Activated T-cell treated with anti-CD3 and anti-CD28 coated beads, Interleukin-2, amount 50 U/mL, for 24 hours (primary cell): ENCODE results near the gene MTMR3.

Experiments used
- DNase-seq: peaks from one replicate; pipeline ENCODE4 v3.0.0-alpha.2; 2020
- H3K27ac Mint-ChIP-seq: 2 replicates; pipeline ENCODE4 v1.8.0; 2020; ENCODE audit warnings: mild to moderate bottlenecking, mixed read lengths
- H3K27me3 Mint-ChIP-seq: 2 replicates; pipeline ENCODE4 v1.8.0; 2020; ENCODE audit warnings: mixed read lengths
- H3K36me3 Mint-ChIP-seq: 2 replicates; pipeline ENCODE4 v1.8.0; 2020; ENCODE audit warnings: low read depth, mixed read lengths
- H3K4me1 Mint-ChIP-seq: 2 replicates; pipeline ENCODE4 v1.8.0; 2020; ENCODE audit warnings: low read depth, mixed read lengths
- H3K4me3 Mint-ChIP-seq: 2 replicates; pipeline ENCODE4 v1.8.0; 2020; ENCODE audit warnings: mild to moderate bottlenecking, moderate library complexity, mixed read lengths
- H3K9me3 Mint-ChIP-seq: 2 replicates; pipeline ENCODE4 v1.8.0; 2020; ENCODE audit warnings: mixed read lengths

The MTMR3 gene

GRCh38 chr22:30021338-30021737 lies 138.4 kb downstream of the MTMR3 start:
- H3K36me3 Mint-ChIP-seq, result peaks cover 95% of the 10 kb centered on the region
- peaks cover 9% of the 10 kb centered on the region for H3K4me1 Mint-ChIP-seq
- no peaks in the 10 kb centered on the region for H3K27me3 Mint-ChIP-seq

GRCh38 chr22:30021881-30022619 lies 139.1 kb downstream of the MTMR3 start:
- DNase-seq, result no peak
- Mint-ChIP-seq H3K36me3 (peaks cover 95% of the 10 kb centered on the region), H3K27ac (peak overlapping the region; percentile 60), H3K27me3 (no peaks in the 10 kb centered on the region), H3K4me1 (peaks cover 9% of the 10 kb centered on the region), H3K9me3 (no peaks in the 10 kb centered on the region), H3K4me3 (no peak overlapping the region)

More at GRCh38 chr22:30021338-30021737, 138.4 kb downstream of the MTMR3 start:
- Mint-ChIP-seq H3K4me3 (no peak overlapping the region), H3K27ac (no peak overlapping the region), H3K9me3 (no peaks in the 10 kb centered on the region)
- DNase-seq, result no peak

DNA sequence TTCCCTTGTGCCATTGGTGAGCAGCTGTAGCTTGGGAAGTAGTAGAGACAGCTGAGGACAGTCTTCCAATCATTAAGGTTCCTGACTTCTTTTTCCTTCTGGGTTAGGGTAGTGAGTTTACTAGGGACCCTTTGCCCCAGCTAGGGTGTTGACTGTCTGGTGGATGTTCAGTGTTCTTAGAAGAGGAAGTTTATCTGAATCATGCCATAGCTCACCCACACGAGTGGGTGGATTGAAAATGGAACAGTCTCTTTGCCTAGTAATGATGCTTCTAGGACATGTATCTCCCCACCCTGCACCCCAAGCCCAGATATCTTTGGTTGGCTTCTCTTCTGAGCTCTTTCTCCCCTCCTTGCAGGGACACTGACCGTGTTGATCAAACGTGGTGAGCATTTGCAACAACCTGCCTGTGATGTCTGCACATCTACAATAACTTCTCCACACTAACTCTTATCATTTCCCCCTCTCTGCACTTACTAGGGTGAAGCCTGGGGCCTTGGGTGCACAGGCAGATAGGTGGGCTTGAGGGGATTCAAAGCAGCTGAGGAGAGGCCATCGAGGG lies 140.2 kb downstream of the MTMR3 start:
- peaks cover 91% of the 10 kb centered on the region for H3K36me3 Mint-ChIP-seq
- peak overlapping the region; percentile 10 for H3K27ac Mint-ChIP-seq
- H3K4me1 Mint-ChIP-seq, result peaks cover 9% of the 10 kb centered on the region
- no peaks in the 10 kb centered on the region for H3K9me3 Mint-ChIP-seq
- H3K4me3 Mint-ChIP-seq, result no peak overlapping the region
- no peaks in the 10 kb centered on the region for H3K27me3 Mint-ChIP-seq
- DNase-seq, result no peak

GRCh38 chr22:30024231-30024630 lies 141.3 kb downstream of the MTMR3 start:
- Mint-ChIP-seq H3K36me3 (peaks cover 85% of the 10 kb centered on the region), H3K4me3 (no peak overlapping the region), H3K9me3 (no peaks in the 10 kb centered on the region), H3K4me1 (peaks cover 9% of the 10 kb centered on the region), H3K27me3 (no peaks in the 10 kb centered on the region), H3K27ac (peak overlapping the region; percentile 53)
- DNase-seq, result no peak

DNA sequence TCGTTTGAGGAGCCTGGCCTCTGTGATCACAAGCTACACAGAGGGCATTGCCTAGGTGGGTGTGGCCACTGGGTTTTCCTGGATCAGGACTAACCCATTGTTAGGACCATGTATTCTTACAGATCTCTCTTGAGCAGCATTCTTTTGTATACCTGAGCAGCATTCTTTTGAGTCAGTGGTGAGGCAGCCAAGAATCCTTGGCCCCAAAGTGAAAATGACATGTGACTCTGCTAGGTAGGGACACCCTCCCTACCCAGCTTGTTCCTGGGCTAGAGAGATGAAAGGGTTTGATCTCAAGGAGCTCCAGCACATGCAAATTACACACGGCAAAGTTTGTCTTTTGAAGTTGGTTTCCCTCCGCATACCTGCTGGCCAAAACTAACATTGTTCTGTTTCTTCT lies 142.2 kb downstream of the MTMR3 start:
- Mint-ChIP-seq H3K27me3 (no peaks in the 10 kb centered on the region), H3K27ac (no peak overlapping the region), H3K4me1 (peaks cover 9% of the 10 kb centered on the region)

DNA sequence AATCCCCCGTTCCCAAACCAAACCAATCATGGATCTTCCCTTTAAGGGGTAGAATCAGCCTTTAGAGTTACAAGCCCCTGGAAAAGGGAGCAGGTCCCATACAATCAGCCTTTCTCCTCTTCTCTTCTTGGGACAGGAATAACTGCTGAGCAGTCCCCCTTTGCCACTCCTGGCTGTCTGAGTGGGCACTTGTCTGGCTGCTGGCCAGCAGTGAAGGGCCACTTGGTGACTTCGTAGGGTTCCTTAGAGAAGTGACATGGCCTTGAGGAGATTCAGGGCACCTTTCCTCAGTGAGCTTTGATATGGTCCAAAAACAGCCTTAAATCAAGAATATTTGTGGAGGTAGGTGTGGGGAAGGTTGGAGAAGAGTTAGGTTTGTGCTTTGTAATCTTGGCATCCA lies 143.8 kb downstream of the MTMR3 start:
- DNase-seq, result no peak
- Mint-ChIP-seq H3K4me1 (peaks cover 9% of the 10 kb centered on the region), H3K4me3 (no peak overlapping the region), H3K27ac (no peak overlapping the region), H3K36me3 (peaks cover 60% of the 10 kb centered on the region), H3K9me3 (no peaks in the 10 kb centered on the region), H3K27me3 (no peaks in the 10 kb centered on the region)

More for the DNA sequence above, 142.2 kb downstream of the MTMR3 start:
- no peak for DNase-seq
- H3K9me3 Mint-ChIP-seq, result no peaks in the 10 kb centered on the region
- no peak overlapping the region for H3K4me3 Mint-ChIP-seq
- H3K36me3 Mint-ChIP-seq, result peaks cover 75% of the 10 kb centered on the region

DNA sequence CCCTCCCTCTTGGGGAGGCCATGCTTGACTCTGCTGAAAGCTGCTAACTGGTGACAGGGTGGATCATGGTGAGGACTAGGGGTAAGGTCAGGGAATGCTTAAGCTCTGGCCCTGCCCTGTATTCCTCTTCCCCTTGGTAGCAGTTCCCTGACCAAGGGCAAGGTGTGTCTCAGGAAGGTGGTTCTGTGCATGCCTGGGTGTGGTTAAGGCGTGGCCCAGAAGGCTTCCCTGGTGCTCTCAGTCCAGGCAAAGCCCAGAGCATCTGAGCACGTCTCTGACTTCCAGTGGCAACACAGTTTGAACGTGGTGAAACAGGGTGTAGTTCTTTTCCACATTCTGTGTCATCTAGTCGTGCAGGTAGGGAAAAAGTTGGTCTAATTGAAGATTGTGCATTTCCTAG lies 144.2 kb downstream of the MTMR3 start:
- H3K4me1 Mint-ChIP-seq, result peaks cover 9% of the 10 kb centered on the region
- DNase-seq, result no peak
- H3K27me3 Mint-ChIP-seq, result no peaks in the 10 kb centered on the region
- H3K4me3 Mint-ChIP-seq, result no peak overlapping the region
- H3K36me3 Mint-ChIP-seq, result peaks cover 56% of the 10 kb centered on the region
- peak overlapping the region; percentile 3 for H3K27ac Mint-ChIP-seq
- no peaks in the 10 kb centered on the region for H3K9me3 Mint-ChIP-seq

DNA sequence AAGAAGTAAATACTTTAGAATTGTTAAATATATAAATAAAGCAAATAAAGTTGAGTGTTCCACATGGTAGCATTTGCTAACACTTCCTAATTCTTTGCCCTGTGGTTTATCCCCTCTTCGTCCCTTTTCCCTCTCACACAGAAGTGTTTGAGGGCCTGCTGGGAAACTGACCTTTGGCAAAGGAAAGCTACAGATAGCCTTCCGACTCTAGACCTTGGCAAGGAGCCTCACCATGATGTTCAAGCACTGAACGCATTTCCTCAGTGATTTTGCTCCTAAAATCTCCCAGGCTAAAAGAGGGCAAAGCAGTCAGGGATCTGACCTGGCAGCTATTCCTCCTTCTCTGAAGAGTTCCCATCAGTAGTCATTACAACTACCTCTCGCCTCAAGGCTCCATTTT lies 144.8 kb downstream of the MTMR3 start:
- Mint-ChIP-seq H3K27ac (no peak overlapping the region), H3K36me3 (peaks cover 50% of the 10 kb centered on the region), H3K4me1 (peaks cover 7% of the 10 kb centered on the region), H3K4me3 (no peak overlapping the region), H3K9me3 (no peaks in the 10 kb centered on the region), H3K27me3 (no peaks in the 10 kb centered on the region)
- DNase-seq, result no peak

GRCh38 chr22:30028731-30029130 lies 145.8 kb downstream of the MTMR3 start:
- H3K36me3 Mint-ChIP-seq, result peaks cover 40% of the 10 kb centered on the region
- H3K9me3 Mint-ChIP-seq, result no peaks in the 10 kb centered on the region
- no peak for DNase-seq
- no peak overlapping the region for H3K4me3 Mint-ChIP-seq
- H3K27me3 Mint-ChIP-seq, result no peaks in the 10 kb centered on the region
- H3K4me1 Mint-ChIP-seq, result no peaks in the 10 kb centered on the region
- H3K27ac Mint-ChIP-seq, result no peak overlapping the region

- Mint-ChIP-seq H3K4me1 (no peaks in the 10 kb centered on the region), H3K9me3 (no peaks in the 10 kb centered on the region), H3K27ac (no peak overlapping the region), H3K27me3 (no peaks in the 10 kb centered on the region), H3K4me3 (no peak overlapping the region), H3K36me3 (peaks cover 34% of the 10 kb centered on the region)
- no peak for DNase-seq
Observed at GRCh38 chr22:30029512-30029911, 146.5 kb downstream of the MTMR3 start.

DNA sequence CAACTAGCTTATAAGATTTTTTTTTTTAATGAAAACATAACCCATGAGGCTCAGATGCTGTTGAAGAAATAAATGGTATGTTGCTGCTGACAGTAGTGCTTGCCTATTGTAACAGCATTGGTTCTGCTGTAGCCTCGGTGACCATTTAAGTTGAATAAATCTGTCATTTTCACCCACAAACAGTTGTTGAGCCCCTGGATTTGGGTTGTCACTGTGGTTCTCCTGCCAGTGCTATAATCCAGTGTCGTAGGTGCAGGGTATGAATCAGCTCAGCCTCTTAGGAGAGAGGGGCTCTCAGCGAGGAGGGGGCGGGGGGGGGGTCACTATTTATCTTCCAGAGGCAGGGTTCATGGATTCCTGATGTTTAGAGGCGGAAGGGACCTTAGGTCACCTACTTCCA lies 147.4 kb downstream of the MTMR3 start:
- Mint-ChIP-seq H3K27ac (no peak overlapping the region), H3K9me3 (no peaks in the 10 kb centered on the region), H3K4me1 (no peaks in the 10 kb centered on the region), H3K36me3 (peaks cover 26% of the 10 kb centered on the region), H3K27me3 (no peaks in the 10 kb centered on the region), H3K4me3 (no peak overlapping the region)
- no peak for DNase-seq

DNA sequence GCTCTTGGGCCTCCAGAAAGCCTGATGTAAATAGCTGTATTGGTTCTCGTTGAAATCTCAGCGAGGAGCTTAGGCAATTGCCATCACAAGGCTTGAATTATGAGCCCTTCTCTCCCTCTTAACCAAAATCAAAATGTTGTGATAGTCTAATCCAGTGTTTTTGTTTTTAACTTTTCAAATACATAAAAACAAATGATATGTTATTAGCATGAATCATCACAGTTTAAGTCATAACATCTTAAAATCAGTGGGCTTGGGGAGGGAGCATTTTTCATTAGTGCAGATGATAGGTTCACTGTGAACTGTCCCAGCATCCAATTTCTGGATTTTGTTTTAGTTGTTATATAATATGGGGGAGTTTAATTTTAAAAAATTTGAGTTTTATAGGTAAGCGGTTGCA lies 148.4 kb downstream of the MTMR3 start:
- H3K4me1 Mint-ChIP-seq, result no peaks in the 10 kb centered on the region
- H3K27ac Mint-ChIP-seq, result no peak overlapping the region
- H3K4me3 Mint-ChIP-seq, result no peak overlapping the region

DNA sequence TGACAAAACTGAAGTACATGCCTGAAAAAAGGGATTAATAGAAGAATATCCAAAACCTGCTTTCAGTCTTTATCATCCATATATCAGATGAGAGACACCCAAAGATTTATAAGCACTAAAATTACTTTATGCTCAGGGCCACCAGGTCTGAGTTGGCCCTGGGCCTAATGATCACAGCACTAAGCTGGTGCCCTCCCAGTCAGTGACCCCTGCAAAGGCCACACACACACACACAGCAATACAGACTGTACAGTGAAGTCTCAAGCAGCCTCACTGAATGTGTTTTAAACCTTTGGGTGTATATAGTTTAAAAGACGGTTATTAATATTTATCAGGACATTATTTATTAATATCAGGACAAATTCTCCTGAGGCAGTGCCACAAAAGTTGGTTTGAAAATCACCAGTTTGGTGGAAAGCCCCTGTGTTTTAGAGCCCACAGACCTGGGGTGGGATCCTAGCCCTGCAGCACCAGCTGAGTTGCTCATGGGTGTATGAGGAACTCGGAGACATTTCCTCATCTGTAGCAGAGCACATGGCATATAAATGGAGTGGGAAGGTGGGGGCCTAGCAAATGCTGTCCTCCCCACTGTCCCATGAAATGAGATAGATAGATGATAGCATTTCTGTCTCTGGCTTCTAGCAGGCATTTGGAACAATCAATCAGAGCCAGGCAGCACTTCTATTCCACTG lies 148.9 kb downstream of the MTMR3 start:
- H3K4me1 Mint-ChIP-seq, result no peaks in the 10 kb centered on the region
- no peak overlapping the region for H3K4me3 Mint-ChIP-seq
- peaks cover 10% of the 10 kb centered on the region for H3K36me3 Mint-ChIP-seq
- H3K27me3 Mint-ChIP-seq, result no peaks in the 10 kb centered on the region
- H3K27ac Mint-ChIP-seq, result no peak overlapping the region
- no peaks in the 10 kb centered on the region for H3K9me3 Mint-ChIP-seq
- DNase-seq, result no peak

More for the DNA sequence above, 148.4 kb downstream of the MTMR3 start:
- no peaks in the 10 kb centered on the region for H3K27me3 Mint-ChIP-seq
- no peak for DNase-seq
- H3K36me3 Mint-ChIP-seq, result peaks cover 16% of the 10 kb centered on the region
- no peaks in the 10 kb centered on the region for H3K9me3 Mint-ChIP-seq

GRCh38 chr22:30033137-30033536 lies 150.2 kb downstream of the MTMR3 start:
- Mint-ChIP-seq H3K4me1 (no peaks in the 10 kb centered on the region), H3K27me3 (no peaks in the 10 kb centered on the region), H3K36me3 (peaks cover 1% of the 10 kb centered on the region), H3K4me3 (no peak overlapping the region), H3K27ac (no peak overlapping the region), H3K9me3 (no peaks in the 10 kb centered on the region)
- DNase-seq, result no peak

GRCh38 chr22:30033901-30034300 lies 150.9 kb downstream of the MTMR3 start:
- Mint-ChIP-seq H3K27ac (no peak overlapping the region), H3K36me3 (no peaks in the 10 kb centered on the region), H3K9me3 (no peaks in the 10 kb centered on the region), H3K4me3 (no peak overlapping the region), H3K4me1 (no peaks in the 10 kb centered on the region), H3K27me3 (no peaks in the 10 kb centered on the region)
- no peak for DNase-seq
